ENCODE measurements around the gene CD59.

Gene CD59

GRCh38 chr11:33659370-33660139, 76.7 kb downstream of the CD59 start:
- no peak overlapping the region for H3K4me3 ChIP-seq (ENCODE audit: low read depth, low read length)
- in situ Hi-C loops (cut with HindIII; ENCODE audit: low sequenced_read_pairs): no loop called here
- no peak for TF ChIP-seq CTCF (IDR thresholded peaks at IDR 0.05; ENCODE audit: low read depth, low read length, missing control alignments)
- DNase-seq (ENCODE audit: low read depth): no peak

- H3K4me3 ChIP-seq (ENCODE audit: low read depth, low read length): no peak overlapping the region
- in situ Hi-C loops (cut with HindIII; ENCODE audit: low sequenced_read_pairs): no loop called here
- TF ChIP-seq CTCF (IDR thresholded peaks at IDR 0.05; ENCODE audit: low read depth, low read length, missing control alignments): no peak
- DNase-seq (ENCODE audit: low read depth): no peak
Observed at GRCh38 chr11:33658195-33658900, 77.9 kb downstream of the CD59 start.

GRCh38 chr11:33657757-33658156, 78.5 kb downstream of the CD59 start:
- in situ Hi-C loops (cut with HindIII; ENCODE audit: low sequenced_read_pairs): no loop called here
- no peak overlapping the region for H3K4me3 ChIP-seq (ENCODE audit: low read depth, low read length)
- no peak for TF ChIP-seq CTCF (IDR thresholded peaks at IDR 0.05; ENCODE audit: low read depth, low read length, missing control alignments)
- no peak for DNase-seq (ENCODE audit: low read depth)

- no peak for DNase-seq (ENCODE audit: low read depth)
- TF ChIP-seq CTCF (IDR thresholded peaks at IDR 0.05; ENCODE audit: low read depth, low read length, missing control alignments): no peak
- H3K4me3 ChIP-seq (ENCODE audit: low read depth, low read length): no peak overlapping the region
- in situ Hi-C loops (cut with HindIII; ENCODE audit: low sequenced_read_pairs): no loop called here
Observed at GRCh38 chr11:33656768-33657167, 79.5 kb downstream of the CD59 start.

GRCh38 chr11:33655842-33656600, 80.2 kb downstream of the CD59 start:
- no peak for DNase-seq (ENCODE audit: low read depth)
- TF ChIP-seq CTCF (IDR thresholded peaks at IDR 0.05; ENCODE audit: low read depth, low read length, missing control alignments): no peak
- in situ Hi-C loops (cut with HindIII; ENCODE audit: low sequenced_read_pairs): no loop called here
- no peak overlapping the region for H3K4me3 ChIP-seq (ENCODE audit: low read depth, low read length)

- no peak overlapping the region for H3K4me3 ChIP-seq (ENCODE audit: low read depth, low read length)
- no peak for TF ChIP-seq CTCF (IDR thresholded peaks at IDR 0.05; ENCODE audit: low read depth, low read length, missing control alignments)
- DNase-seq (ENCODE audit: low read depth): no peak
- in situ Hi-C loops (cut with HindIII; ENCODE audit: low sequenced_read_pairs): no loop called here
Observed at GRCh38 chr11:33654594-33654993, 81.6 kb downstream of the CD59 start.
